Stimulated activated CD8-positive, alpha-beta memory T cell treated with anti-CD3 and anti-CD28 coated beads, Interleukin-4, amount 100 ng/mL, for 24 hours (primary cell): ENCODE measurements around the gene BAMBI.

Experiments used
- DNase-seq: peaks from one replicate; pipeline ENCODE4 v3.0.0-alpha.2; 2020; ENCODE audit warnings: low read depth

The BAMBI gene

GRCh38 chr10:28705472-28705871, 28.2 kb downstream of the BAMBI start:
- no peak for DNase-seq

DNA sequence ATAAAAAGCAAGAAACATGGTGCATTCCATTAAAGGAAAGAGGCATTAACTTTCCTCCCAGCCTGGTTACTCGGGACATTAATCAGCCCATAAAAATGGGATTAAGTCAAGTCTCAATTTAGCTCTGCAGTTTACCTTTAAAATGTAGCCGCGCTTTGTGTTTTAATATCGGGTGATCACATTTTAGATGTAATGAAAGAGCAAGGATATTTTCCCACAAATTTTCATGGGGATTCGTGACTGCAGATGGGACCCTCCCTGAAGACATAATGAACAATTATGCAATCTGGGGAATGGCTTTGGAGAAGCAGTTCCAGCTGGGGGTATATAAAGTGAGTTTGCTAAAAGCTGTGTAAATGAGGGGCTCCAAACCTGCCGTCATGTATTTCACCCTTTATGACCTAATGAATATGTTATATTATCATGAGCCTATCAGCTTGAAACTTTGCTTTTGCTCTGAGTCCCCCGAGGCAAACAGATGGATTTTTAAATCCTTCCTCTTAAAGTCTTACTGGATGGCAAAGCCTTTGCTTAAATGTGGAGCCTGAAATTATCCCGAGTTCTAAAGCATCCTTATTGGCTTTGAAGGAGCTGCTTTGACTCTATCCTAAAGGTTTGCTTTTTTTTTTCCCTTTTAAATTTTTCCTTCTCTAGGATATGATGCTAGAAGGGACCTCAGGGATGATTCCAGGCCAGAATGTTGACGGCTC, 31.8 kb downstream of the BAMBI start:
- no peak for DNase-seq

DNA sequence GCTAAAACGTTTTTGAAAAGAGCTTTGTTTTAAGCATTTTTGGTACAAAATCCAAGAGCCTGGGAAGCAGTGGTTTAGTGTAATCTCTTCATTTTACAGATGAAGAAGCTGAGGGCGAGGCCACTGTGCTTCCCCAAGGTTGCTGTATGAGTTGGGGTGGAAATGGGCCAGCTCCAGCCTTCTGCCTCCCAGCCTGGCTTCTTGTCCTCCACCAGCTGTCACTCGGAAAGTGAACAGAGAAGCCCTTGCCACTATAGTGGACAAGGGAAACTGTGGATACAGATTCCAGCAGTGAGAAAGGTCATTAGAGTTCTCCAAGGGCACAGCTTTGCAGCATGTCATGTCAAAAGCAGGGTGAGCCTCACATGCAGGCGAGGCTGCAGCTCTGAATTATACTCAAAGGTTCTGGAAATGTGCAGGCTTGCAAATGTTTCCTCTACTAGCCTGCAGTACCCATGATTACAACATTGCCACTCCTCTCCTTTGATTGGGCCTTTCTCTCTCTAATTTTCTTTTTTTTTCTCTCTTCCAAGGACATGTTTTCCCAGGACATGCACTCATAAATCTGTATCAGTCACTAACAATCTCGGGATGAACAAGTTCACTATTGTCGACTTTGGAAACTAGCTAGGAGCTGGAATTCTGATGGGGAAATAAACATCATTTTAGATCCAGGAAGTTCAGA, 33.0 kb downstream of the BAMBI start:
- DNase-seq, result no peak

- DNase-seq, result no peak
These were observed 33.7 kb downstream of the BAMBI start for GRCh38 chr10:28711041-28711440.

- no peak for DNase-seq
These were observed 34.5 kb downstream of the BAMBI start for GRCh38 chr10:28711776-28712175.

GRCh38 chr10:28713626-28714352, 36.5 kb downstream of the BAMBI start:
- DNase-seq, result no peak

DNA sequence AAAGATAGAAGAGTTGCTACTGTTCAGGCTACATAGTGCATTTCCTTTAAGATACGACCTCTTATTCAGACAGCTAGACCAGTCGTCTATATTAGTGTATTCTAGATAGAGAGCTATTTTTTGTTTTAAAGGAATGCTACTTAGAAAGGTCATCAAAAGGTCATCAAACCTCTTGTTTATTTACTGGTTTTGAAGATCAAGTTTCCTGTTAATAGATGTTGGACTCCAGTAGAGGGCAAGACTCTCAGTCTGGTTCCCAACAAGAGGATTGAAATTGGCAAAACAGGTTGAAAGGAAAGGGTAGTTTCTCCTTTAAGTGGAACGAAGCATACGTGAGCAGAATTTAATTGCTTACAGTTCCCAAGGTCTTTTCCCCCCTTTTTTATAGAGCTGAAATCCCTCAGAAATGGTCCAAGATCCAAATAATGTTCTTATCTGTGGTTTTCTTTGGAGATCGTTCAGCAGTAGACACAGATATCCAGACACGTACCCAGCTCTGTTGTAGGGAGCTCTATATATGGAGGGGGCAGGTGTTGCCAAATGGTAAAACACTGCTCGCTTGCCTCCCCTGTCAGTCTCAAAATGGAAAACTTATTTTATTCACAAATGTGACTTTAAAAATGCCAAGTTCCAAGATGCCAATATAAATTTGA, 37.2 kb downstream of the BAMBI start:
- no peak for DNase-seq

- DNase-seq, result no peak
These were observed 37.9 kb downstream of the BAMBI start for GRCh38 chr10:28715246-28715645.

GRCh38 chr10:28715757-28716156, 38.4 kb downstream of the BAMBI start:
- no peak for DNase-seq

GRCh38 chr10:28716748-28717147, 39.4 kb downstream of the BAMBI start:
- DNase-seq, result no peak

GRCh38 chr10:28717656-28718201, 40.4 kb downstream of the BAMBI start:
- DNase-seq, result no peak

- no peak for DNase-seq
These were observed 42.6 kb downstream of the BAMBI start for GRCh38 chr10:28719789-28720436.

- DNase-seq, result no peak
These were observed 44.1 kb downstream of the BAMBI start for GRCh38 chr10:28721318-28721951.

DNA sequence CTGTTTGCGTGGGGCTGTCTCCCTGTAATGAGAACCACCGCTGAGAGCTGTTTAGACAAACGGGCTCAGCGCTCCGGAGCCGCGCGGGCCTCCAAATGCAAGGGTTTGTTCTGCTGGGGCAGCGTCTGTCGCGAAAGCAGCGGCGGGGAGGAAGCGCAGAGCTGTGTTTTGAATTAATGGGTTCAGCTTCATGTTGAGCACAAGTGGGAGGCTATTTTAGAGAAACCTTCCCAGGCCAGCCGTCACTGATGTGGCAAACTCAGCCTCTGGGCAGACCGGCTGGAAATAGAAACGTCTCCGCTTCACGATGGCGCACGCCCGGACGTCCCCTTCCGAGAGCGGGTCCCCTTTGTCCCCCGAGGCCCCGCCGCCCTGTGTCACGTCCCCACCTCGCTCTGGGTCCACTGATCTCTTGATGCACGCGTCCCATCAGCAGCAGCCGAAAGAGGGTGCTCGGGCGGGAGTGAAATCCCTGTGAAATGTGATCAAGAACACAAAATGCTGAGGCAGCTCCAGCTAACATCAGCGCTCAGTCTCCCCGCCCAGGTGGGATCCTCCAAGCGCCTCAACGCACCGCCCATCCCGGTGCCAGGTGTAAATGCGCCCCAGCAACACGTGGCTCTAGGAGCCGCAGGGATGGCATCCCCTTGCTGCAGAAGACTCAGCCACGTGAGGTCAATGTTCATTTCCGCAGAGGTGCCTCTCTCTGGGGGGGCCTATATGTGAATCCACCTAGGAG, 44.9 kb downstream of the BAMBI start:
- no peak for DNase-seq

GRCh38 chr10:28728366-28728765, 51.0 kb downstream of the BAMBI start:
- no peak for DNase-seq

GRCh38 chr10:28730031-28730778, 52.9 kb downstream of the BAMBI start:
- no peak for DNase-seq

DNA sequence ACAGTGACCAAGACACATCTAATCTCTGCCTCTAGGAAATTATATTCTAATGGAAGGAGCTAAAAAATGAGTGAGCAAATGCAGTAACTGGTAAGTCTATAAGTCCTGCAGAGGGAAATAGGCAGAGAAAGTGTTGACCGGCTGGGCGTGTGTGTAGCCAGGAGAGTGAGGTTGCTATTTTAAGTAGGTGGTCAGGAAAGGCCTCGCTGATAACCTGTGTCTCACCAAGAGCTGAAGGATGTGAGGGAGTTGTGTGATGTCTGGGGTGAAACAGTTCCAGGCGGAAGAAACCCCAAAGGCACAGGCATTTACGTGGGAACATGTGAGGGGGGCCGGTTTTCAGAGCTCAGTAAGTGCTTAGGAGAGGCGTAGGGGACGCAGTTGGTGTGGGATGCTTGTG, 54.8 kb downstream of the BAMBI start:
- DNase-seq, result no peak
